HG03060 (cell line): Measurements from ENCODE around the gene CCT5.
"Not testable (repeated sequence)": the region's sequence is repeated elsewhere in the genome, so short reads cannot be mapped to it uniquely, and the experiment has no call there.

Experiments used
- ATAC-seq: cut with Tn5 transposase; IDR thresholded peaks from one replicate; pipeline ENCODE4 v1.9.1; 2021; ENCODE audit warnings: low read depth, moderate number of reproducible peaks; ENCODE audit not compliant: unreplicated experiment

CCT5 gene

GRCh38 chr5:10275460-10275859, 25.4 kb downstream of the CCT5 start:
- no peak for ATAC-seq

GRCh38 chr5:10275991-10276390, 25.9 kb downstream of the CCT5 start:
- ATAC-seq = no peak

- no peak for ATAC-seq
Measured at GRCh38 chr5:10276691-10277090, 26.6 kb downstream of the CCT5 start.

GRCh38 chr5:10277773-10278630, 27.9 kb downstream of the CCT5 start:
- no peak for ATAC-seq

GRCh38 chr5:10278658-10279279, 28.7 kb downstream of the CCT5 start:
- no peak for ATAC-seq

GRCh38 chr5:10279328-10279727, 29.2 kb downstream of the CCT5 start:
- no peak for ATAC-seq

- no peak for ATAC-seq
Measured at GRCh38 chr5:10279925-10280720, 30.0 kb downstream of the CCT5 start.

GRCh38 chr5:10283927-10284635, 34.0 kb downstream of the CCT5 start:
- peak; percentile 80 for ATAC-seq

GRCh38 chr5:10285362-10285761, 35.3 kb downstream of the CCT5 start:
- ATAC-seq = not testable (repeated sequence)

GRCh38 chr5:10286162-10286861, 36.2 kb downstream of the CCT5 start:
- no peak for ATAC-seq

GRCh38 chr5:10286862-10287227, 36.8 kb downstream of the CCT5 start:
- ATAC-seq = no peak

- peak; percentile 52 for ATAC-seq
Measured at GRCh38 chr5:10288592-10289219, 38.6 kb downstream of the CCT5 start.

- ATAC-seq = no peak
Measured at GRCh38 chr5:10289353-10289752, 39.3 kb downstream of the CCT5 start.

GRCh38 chr5:10289991-10290390, 39.9 kb downstream of the CCT5 start:
- no peak for ATAC-seq

- no peak for ATAC-seq
Measured at GRCh38 chr5:10290438-10290837, 40.4 kb downstream of the CCT5 start.

GRCh38 chr5:10291692-10292339, 41.7 kb downstream of the CCT5 start:
- ATAC-seq = no peak

GRCh38 chr5:10293907-10294662, 44.0 kb downstream of the CCT5 start:
- no peak for ATAC-seq

- no peak for ATAC-seq
Measured at GRCh38 chr5:10295619-10296326, 45.7 kb downstream of the CCT5 start.
